Activated CD4-positive, alpha-beta memory T cell treated with anti-CD3 and anti-CD28 coated beads for 36 hours (primary cell): ENCODE results near the gene GAPVD1. TPM values are rescaled to one million over a fixed set of nuclear protein-coding genes. Genes with fewer than 3 reads are reported as not detected.
A peak's percentile ranks its signal among the peaks of the same experiment; 100 is the strongest.

Experiments
- CTCF ChIA-PET: fragments of 350-600 bp; sonication (Branson Sonifier 250); formaldehyde crosslinking; loops from one replicate; lab custom pipeline; 2021; ENCODE audit warnings: antibody characterized with exemption, inconsistent platforms; lab: Charles Lee
- POLR2A ChIA-PET: fragments of 350-600 bp; sonication (Branson Sonifier 250); formaldehyde crosslinking; loops from one replicate; lab custom pipeline; 2021; ENCODE audit warnings: antibody characterized with exemption; lab: Charles Lee
- DNase-seq: peaks from one replicate; pipeline ENCODE4 v3.0.0-alpha.2; 2020
- H3K27ac Mint-ChIP-seq: one replicate; pipeline ENCODE4 v1.8.0; 2021; ENCODE audit warnings: mixed read lengths
- H3K27me3 Mint-ChIP-seq: one replicate; pipeline ENCODE4 v1.8.0; 2021; ENCODE audit warnings: mixed read lengths
- H3K36me3 Mint-ChIP-seq: one replicate; pipeline ENCODE4 v1.8.0; 2021; ENCODE audit warnings: mixed read lengths
- H3K4me1 Mint-ChIP-seq: one replicate; pipeline ENCODE4 v1.8.0; 2021; ENCODE audit warnings: low read depth, mixed read lengths
- H3K4me3 Mint-ChIP-seq: one replicate; pipeline ENCODE4 v1.8.0; 2021; ENCODE audit warnings: mild to moderate bottlenecking, mixed read lengths
- H3K9me3 Mint-ChIP-seq: one replicate; pipeline ENCODE4 v1.8.0; 2021; ENCODE audit warnings: mixed read lengths
- intact Hi-C: fragments of 100-400 bp; cut with micrococcal nuclease; formaldehyde crosslinking; loops from one replicate; pipeline ENCODE4 v1.15.1; 2023
- total RNA-seq, 2 experiments: library from RNA; stranded (reverse); gene quantifications; one replicate each; pipeline ENCODE4 v1.2.3, GENCODE V29; 2021

GAPVD1 gene
- total RNA-seq, 2 experiments from 2014 or later: 42.2 to 46.8 TPM

DNA sequence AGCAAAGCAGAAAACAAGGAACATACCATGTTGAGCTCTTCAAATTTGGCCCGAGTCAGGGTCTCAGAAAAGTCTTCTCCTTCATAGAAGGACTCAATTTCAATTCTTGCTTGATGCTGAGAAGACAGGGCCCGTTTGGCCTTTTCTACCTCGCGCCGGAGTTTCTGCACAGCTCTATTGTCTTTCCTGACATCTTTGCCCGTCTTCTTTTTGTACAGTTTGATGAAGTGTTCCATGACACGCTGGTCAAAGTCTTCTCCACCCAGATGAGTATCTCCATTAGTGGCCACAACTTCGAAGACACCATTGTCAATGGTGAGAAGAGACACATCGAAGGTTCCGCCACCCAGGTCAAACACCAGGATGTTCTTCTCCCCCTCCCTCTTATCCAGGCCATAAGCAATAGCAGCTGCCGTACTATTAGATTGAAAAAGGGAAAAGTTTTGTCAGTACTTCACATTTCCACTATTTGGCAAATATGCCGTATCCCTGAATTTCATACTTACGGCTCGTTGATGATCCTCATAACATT lies 22.6 kb upstream of the GAPVD1 start:
- peaks cover 58% of the 10 kb centered on the region for H3K4me1 Mint-ChIP-seq
- intact Hi-C loops: no loop called here
- H3K4me3 Mint-ChIP-seq: peak overlapping the region; percentile 94
- H3K36me3 Mint-ChIP-seq: peaks cover 60% of the 10 kb centered on the region
- no peak for DNase-seq
- peaks cover 2% of the 10 kb centered on the region for H3K27me3 Mint-ChIP-seq
- POLR2A ChIA-PET: interaction anchor here (1.9 to 2.5 kb wide), 2 partner anchors 370 to 378 kb away, joined by 4 to 9 read pairs; no protein-coding TSS in a partner anchor
- peak overlapping the region; percentile 81 for H3K27ac Mint-ChIP-seq
- CTCF ChIA-PET: interaction anchor here (0.6 kb wide), 1 partner anchor 84 kb away, joined by 4 read pairs; no protein-coding TSS in a partner anchor
- no peaks in the 10 kb centered on the region for H3K9me3 Mint-ChIP-seq

DNA sequence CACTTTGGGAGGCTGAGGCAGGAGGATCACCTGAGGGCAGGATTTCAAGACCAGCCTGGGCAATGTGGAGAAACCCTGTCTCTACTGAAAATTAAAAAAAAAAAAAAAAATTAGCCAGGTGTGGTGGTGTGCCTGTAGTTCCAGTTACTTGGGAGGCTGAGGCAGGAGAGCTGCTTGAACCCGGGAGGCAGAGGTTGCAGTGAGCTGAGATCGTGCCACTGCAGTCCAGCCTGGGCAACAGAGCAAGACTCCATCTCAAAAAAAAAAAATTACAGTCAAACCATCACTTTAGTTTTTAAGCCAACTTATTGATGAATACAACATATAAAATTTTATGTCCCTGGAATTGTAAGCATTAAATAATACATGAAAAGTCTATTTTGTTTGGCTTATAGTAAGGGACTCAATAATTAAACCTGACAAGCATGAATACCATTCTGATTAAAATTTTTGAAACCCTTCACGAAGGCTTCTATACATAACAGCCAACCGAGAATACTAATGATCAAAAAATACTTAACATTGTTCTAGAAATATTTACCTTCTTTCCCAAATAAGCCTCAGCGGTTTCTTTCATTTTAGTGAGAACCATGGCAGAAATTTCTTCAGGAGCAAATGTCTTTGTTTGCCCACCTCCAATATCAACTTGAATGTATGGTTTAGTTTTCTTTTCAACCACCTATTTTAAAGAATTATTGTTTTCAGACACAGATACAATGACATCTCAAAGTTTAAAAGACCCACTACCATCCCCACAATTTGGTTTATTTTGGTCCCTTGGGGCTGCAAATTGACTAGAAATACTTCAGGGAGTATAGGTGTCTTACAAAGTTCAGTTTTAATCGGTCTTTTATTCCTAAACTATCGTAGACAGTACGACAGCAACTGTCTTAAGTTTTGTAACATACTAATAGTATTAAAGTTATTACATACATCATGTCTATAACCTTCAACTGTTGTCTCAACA lies 21.7 kb upstream of the GAPVD1 start:
- peaks cover 2% of the 10 kb centered on the region for H3K27me3 Mint-ChIP-seq
- H3K36me3 Mint-ChIP-seq: peaks cover 60% of the 10 kb centered on the region
- intact Hi-C loops: loop anchor here (2.0 to 5.0 kb wide), 2 partner anchors 299 to 468 kb away; partner anchors contain the start of genes GOLGA1 and NR6A1
- no peaks in the 10 kb centered on the region for H3K9me3 Mint-ChIP-seq
- DNase-seq: no peak
- peak overlapping the region; percentile 94 for H3K4me3 Mint-ChIP-seq
- H3K4me1 Mint-ChIP-seq: peaks cover 58% of the 10 kb centered on the region
- peak overlapping the region; percentile 98 for H3K27ac Mint-ChIP-seq
- ChIA-PET CTCF (interaction anchor here (0.6 kb wide), 1 partner anchor 85 kb away, joined by 4 read pairs; no protein-coding TSS in a partner anchor), POLR2A (interaction anchor here (0.6 to 3.8 kb wide), 7 partner anchors 16 to 379 kb away, joined by 3 to 66 read pairs (median 4); partner anchors contain the start of genes ARPC5L, GAPVD1 and RPL35)

DNA sequence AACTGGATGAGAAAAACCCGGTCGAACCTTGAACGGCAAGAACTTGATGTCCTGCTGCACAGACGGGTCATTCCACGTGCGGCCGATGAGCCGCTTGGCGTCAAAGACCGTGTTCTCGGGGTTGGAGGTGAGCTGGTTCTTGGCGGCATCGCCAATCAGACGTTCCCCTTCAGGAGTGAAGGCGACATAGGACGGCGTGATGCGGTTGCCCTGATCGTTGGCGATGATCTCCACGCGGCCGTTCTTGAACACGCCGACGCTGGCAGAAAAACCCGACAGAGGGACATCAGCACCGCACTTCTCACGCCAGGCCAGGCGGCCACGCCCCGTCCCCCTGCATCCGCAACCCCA lies 21.0 kb upstream of the GAPVD1 start:
- Mint-ChIP-seq H3K36me3 (peaks cover 54% of the 10 kb centered on the region), H3K4me1 (peaks cover 52% of the 10 kb centered on the region), H3K4me3 (peak overlapping the region; percentile 94), H3K27me3 (peaks cover 2% of the 10 kb centered on the region), H3K27ac (peak overlapping the region; percentile 98), H3K9me3 (no peaks in the 10 kb centered on the region)
- POLR2A ChIA-PET: interaction anchor here (0.6 to 3.8 kb wide), 13 partner anchors 9 to 379 kb away, joined by 3 to 66 read pairs (median 5); partner anchors contain the start of genes ARPC5L, GAPVD1, GOLGA1 and RPL35
- intact Hi-C loops: loop anchor here (2.0 to 5.0 kb wide), 2 partner anchors 300 to 468 kb away; partner anchors contain the start of genes GOLGA1 and NR6A1
- CTCF ChIA-PET: interaction anchor here (0.7 to 2.7 kb wide), 2 partner anchors 22 to 50 kb away, joined by 3 to 17 read pairs; partner anchors contain the start of gene GAPVD1
- peak; percentile 59 for DNase-seq

DNA sequence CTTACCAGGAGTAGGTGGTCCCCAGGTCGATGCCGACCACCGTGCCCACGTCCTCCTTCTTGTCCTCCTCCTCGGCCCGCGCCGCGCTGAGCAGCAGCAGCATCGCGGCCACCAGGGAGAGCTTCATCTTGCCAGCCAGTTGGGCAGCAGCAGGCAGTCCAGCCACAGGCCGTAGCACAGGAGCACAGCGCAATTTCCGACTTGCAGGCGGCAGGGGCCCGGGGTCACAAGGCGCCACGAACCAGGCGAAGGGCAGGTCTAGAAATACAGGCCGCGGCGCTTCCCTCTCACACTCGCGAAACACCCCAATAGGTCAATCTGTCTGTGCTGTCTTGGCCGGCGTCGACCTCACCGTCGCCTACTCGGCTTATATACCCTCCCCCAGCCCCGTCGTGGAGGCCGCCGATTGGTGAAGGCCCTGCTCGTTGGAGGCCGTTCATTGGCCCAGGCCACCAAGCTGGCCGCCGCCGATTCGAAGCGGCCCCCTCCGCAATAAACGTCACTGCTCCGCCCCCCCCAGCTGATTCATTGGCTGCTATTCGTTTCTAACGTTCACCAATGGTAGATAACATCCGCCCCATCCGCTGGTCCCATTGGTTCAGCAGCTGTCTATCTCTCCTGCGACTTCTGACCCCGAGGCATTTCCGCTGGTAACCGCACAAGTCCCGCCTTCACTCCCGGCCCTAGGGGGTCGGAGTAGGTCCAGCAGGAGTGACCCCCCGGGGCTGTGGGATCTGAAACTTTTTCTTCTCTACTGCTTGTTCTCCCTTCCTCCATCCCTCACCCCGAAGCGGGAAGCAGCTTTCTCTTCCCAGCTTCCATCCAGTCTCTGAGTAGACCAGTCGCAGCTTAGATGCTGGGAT lies 20.4 kb upstream of the GAPVD1 start, which contains the start of gene HSPA5:
HSPA5 (minus strand) TSS at position 344 of the 863 bp plus-strand sequence; CDS start at position 127, 217 bp downstream.
- H3K4me1 Mint-ChIP-seq: peaks cover 46% of the 10 kb centered on the region
- intact Hi-C loops: loop anchor here (1.0 to 5.0 kb wide), 8 partner anchors 20 to 469 kb away; partner anchors contain the start of genes GAPVD1, GOLGA1, NR6A1 and PPP6C
- ChIA-PET POLR2A (interaction anchor here (0.5 to 3.8 kb wide), 26 partner anchors 8 to 622 kb away, joined by 3 to 66 read pairs (median 4); partner anchors contain the start of genes ARPC5L, GAPVD1, GOLGA1 and RABEPK), CTCF (interaction anchor here (0.7 to 2.7 kb wide), 3 partner anchors 21 to 51 kb away, joined by 3 to 17 read pairs (median 4); partner anchors contain the start of gene GAPVD1)
- H3K27ac Mint-ChIP-seq: peak within 1 kb of the TSS; percentile 98
- DNase-seq: peak; percentile 100
- H3K9me3 Mint-ChIP-seq: no peaks in the 10 kb centered on the region
- H3K27me3 Mint-ChIP-seq: peaks cover 2% of the 10 kb centered on the region
- peak within 1 kb of the TSS; percentile 94 for H3K4me3 Mint-ChIP-seq
- H3K36me3 Mint-ChIP-seq: peaks cover 51% of the 10 kb centered on the region

GRCh38 chr9:125241863-125242739 lies 19.5 kb upstream of the GAPVD1 start:
- Mint-ChIP-seq H3K9me3 (no peaks in the 10 kb centered on the region), H3K4me3 (peak overlapping the region; percentile 94), H3K4me1 (peaks cover 38% of the 10 kb centered on the region), H3K36me3 (peaks cover 42% of the 10 kb centered on the region), H3K27me3 (peaks cover 2% of the 10 kb centered on the region), H3K27ac (peak overlapping the region; percentile 98)
- CTCF ChIA-PET: interaction anchor here (0.6 to 2.7 kb wide), 3 partner anchors 20 to 90 kb away, joined by 4 to 17 read pairs (median 4); partner anchors contain the start of gene GAPVD1
- intact Hi-C loops: loop anchor here (1.0 to 5.0 kb wide), 8 partner anchors 19 to 470 kb away; partner anchors contain the start of genes GAPVD1, GOLGA1, NR6A1 and PPP6C
- DNase-seq: peak; percentile 40
- POLR2A ChIA-PET: interaction anchor here (0.5 to 3.8 kb wide), 26 partner anchors 7 to 621 kb away, joined by 3 to 66 read pairs (median 4); partner anchors contain the start of genes ARPC5L, GAPVD1, GOLGA1 and RABEPK

GRCh38 chr9:125243792-125244260 lies 17.8 kb upstream of the GAPVD1 start:
- intact Hi-C loops: loop anchor here (5.0 kb wide), 1 partner anchor 472 kb away; the partner anchor contains the start of gene NR6A1
- POLR2A ChIA-PET: interaction anchor here (1.9 to 3.8 kb wide), 2 partner anchors 18 to 47 kb away, joined by 4 to 66 read pairs; partner anchors contain the start of gene GAPVD1

GRCh38 chr9:125246261-125246667 lies 15.4 kb upstream of the GAPVD1 start:
- Mint-ChIP-seq H3K27ac (no peak overlapping the region), H3K9me3 (no peaks in the 10 kb centered on the region), H3K36me3 (peaks cover 2% of the 10 kb centered on the region), H3K4me1 (peaks cover 15% of the 10 kb centered on the region), H3K4me3 (no peak overlapping the region), H3K27me3 (peaks cover under 1% of the 10 kb centered on the region)
- no peak for DNase-seq
- intact Hi-C loops: no loop called here
- ChIA-PET POLR2A (interaction anchor here (2.1 kb wide), 1 partner anchor 8 kb away, joined by 4 read pairs; no protein-coding TSS in a partner anchor), CTCF (no interaction called here)

More at GRCh38 chr9:125243792-125244260, 17.8 kb upstream of the GAPVD1 start:
- H3K27ac Mint-ChIP-seq: peak overlapping the region; percentile 98
- CTCF ChIA-PET: interaction anchor here (0.6 kb wide), 1 partner anchor 404 kb away, joined by 3 read pairs; no protein-coding TSS in a partner anchor
- DNase-seq: no peak
- peaks cover 20% of the 10 kb centered on the region for H3K4me1 Mint-ChIP-seq
- peaks cover 26% of the 10 kb centered on the region for H3K36me3 Mint-ChIP-seq
- peaks cover 2% of the 10 kb centered on the region for H3K27me3 Mint-ChIP-seq
- H3K9me3 Mint-ChIP-seq: no peaks in the 10 kb centered on the region
- H3K4me3 Mint-ChIP-seq: no peak overlapping the region

- Mint-ChIP-seq H3K4me1 (no peaks in the 10 kb centered on the region), H3K9me3 (no peaks in the 10 kb centered on the region), H3K27ac (no peak overlapping the region), H3K27me3 (peaks cover 2% of the 10 kb centered on the region), H3K4me3 (no peak overlapping the region), H3K36me3 (no peaks in the 10 kb centered on the region)
- POLR2A ChIA-PET: no interaction called here
- intact Hi-C loops: no loop called here
- DNase-seq: no peak
- CTCF ChIA-PET: no interaction called here
Measured at GRCh38 chr9:125254231-125254630, 7.4 kb upstream of the GAPVD1 start.

DNA sequence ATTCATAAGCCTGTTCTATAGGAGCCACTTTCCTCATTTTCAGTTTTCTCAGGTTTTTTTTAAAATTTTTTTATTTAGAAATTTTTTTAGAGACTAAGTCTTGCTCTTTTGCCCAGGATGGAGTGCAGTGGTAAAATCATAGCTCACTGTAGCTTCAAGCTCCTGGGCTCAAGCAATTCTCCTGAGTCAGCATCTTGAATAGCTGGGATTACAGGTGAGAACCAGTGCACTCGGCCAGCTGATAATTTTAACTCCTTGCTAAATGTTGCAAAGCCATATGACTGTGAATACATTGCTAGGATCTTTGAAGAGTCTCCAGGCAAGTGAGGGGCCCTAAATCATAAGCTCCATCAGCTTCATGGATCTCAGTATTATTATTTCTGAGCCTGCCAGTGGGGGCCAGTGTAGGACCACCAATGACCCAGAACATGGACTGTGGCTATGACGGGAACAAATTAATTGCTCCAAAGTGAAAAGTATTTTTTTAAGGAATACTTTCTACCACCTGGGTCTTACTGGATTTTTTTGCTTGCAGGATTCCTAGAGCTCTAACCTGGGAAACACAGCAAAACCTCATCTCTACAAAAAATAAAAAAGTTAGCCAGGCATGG lies 5.7 kb upstream of the GAPVD1 start:
- CTCF ChIA-PET: interaction anchor here (0.6 to 1.0 kb wide), 3 partner anchors 43 to 127 kb away, joined by 3 read pairs; no protein-coding TSS in a partner anchor
- no peak overlapping the region for H3K4me3 Mint-ChIP-seq
- H3K27ac Mint-ChIP-seq: no peak overlapping the region
- POLR2A ChIA-PET: interaction anchor here (1.0 kb wide), 1 partner anchor 10 kb away, joined by 3 read pairs; no protein-coding TSS in a partner anchor
- intact Hi-C loops: no loop called here
- no peaks in the 10 kb centered on the region for H3K36me3 Mint-ChIP-seq
- peaks cover 2% of the 10 kb centered on the region for H3K27me3 Mint-ChIP-seq
- no peaks in the 10 kb centered on the region for H3K9me3 Mint-ChIP-seq
- peaks cover 7% of the 10 kb centered on the region for H3K4me1 Mint-ChIP-seq
- peak; percentile 31 for DNase-seq
